Stimulated activated CD8-positive, alpha-beta memory T cell treated with anti-CD3 and anti-CD28 coated beads, Interleukin-12 subunit alpha, Interleukin-12 subunit beta, amount 100 ng/mL, for 24 hours (primary cell): ENCODE results near the gene GNG7.
"Not testable (repeated sequence)": the region's sequence is repeated elsewhere in the genome, so short reads cannot be mapped to it uniquely, and the experiment has no call there.

Source experiments
- DNase-seq: peaks from one replicate; pipeline ENCODE4 v3.0.0-alpha.2; 2020; ENCODE audit errors: extremely low read depth

Gene GNG7

GRCh38 chr19:2534423-2535013, 168.0 kb downstream of the GNG7 start:
- no peak for DNase-seq

DNA sequence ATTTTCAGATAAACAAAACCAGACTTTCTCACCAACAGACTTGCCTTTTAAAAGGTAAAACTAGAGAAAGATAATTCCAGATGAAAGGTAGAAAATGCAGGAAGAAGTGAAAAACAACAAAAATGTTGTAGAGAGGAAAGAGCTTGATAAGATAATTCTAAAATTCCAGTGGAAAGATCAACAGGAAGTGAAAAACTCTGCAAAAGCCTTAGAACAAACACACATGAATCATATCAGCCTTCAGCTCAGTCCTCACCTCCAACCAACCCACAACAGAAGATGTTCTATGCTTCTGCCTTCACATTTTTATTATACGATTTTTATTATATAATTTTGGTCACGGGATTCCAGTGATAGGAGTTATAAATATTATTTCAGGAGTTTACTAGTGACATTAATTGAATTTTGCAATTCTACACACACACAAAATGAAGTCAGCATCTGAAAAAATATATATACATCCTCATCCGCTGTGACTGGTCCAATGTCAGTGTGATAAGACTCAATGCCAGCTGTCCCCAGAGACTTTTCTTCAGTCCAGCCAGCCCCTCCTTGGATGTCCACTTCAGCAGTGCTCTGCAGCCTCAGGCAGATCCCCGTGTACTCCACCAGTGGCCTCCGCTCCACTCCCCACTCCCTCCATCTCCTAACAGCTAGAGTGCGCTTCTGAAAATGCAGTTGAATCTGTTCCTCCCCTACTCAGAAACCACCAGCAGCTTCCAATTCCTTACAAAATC, 168.6 kb downstream of the GNG7 start:
- no peak for DNase-seq

GRCh38 chr19:2533072-2533425, 169.4 kb downstream of the GNG7 start:
- DNase-seq, result no peak

- DNase-seq, result no peak
These were observed 170.0 kb downstream of the GNG7 start for GRCh38 chr19:2532252-2533071.

- DNase-seq, result not testable (repeated sequence)
These were observed 172.6 kb downstream of the GNG7 start for GRCh38 chr19:2529942-2530341.

- DNase-seq, result no peak
These were observed 173.0 kb downstream of the GNG7 start for GRCh38 chr19:2529473-2529918.

- DNase-seq, result no peak
These were observed 173.8 kb downstream of the GNG7 start for GRCh38 chr19:2528675-2529101.

DNA sequence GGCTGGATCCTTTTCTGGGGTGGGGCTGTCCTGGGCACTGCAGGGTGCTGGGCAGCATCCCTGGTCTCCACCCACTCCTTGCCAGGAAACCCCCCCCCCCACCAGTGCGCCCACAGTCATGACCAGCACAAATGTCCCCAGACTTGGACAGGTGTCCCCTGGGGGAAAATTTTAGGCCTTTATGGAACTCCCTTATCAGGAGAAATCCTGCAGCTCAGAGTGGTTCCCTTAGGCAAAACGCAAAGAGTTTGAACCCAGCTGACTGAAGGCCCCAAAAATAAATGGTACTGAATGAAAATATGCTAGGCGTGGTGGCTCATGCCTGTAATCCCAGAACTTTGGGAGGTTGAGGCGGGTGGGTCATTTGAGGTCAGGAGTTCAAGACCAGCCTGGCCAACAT, 174.8 kb downstream of the GNG7 start:
- no peak for DNase-seq

GRCh38 chr19:2527171-2527570, 175.3 kb downstream of the GNG7 start:
- no peak for DNase-seq

DNA sequence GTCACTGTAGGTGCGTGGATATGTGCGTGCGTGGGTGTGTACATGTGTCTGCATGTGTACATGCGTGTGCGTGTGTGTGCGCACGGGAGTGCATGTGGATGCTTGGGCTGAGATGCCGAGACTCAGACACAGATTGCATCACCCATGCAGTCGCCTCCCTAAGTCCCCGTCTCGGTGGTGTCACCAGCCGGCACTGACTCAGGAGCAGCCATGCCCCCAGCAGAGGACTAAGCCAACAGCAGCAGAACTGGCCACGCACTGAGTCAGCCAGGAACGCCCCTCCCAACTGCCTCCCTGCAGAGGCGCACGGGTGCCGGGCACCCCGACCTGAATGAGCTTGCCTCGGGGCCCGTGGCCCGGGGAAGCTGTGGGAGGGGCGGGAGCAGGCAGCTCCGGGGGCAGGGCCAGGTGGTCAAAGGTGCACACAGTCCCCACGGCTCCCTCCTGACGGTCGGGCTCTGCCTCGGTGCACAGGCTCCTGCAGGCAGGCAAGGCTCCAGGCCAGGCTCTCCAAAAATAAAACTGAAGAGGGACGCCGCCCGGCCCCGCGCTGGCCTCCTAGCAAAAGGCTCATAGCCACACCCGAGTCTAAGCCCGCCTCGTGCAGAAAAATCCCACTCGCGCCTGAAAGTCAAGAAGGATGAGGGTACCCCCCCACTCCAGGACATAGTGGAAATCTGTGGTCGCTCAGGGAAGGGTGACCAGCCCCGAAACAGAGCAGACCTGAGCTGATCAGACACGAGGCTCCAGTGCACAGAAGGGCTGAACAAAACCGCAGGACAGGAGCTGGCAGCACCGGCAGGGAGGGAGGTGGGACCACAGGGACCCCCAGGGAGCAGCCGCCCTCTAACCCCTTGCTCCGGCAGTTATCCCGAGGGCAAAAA, 177.4 kb downstream of the GNG7 start:
- DNase-seq, result no peak

- no peak for DNase-seq
These were observed 178.1 kb downstream of the GNG7 start for GRCh38 chr19:2524361-2524839.

GRCh38 chr19:2523630-2524311, 178.7 kb downstream of the GNG7 start:
- no peak for DNase-seq

- DNase-seq, result no peak
These were observed 183.0 kb downstream of the GNG7 start for GRCh38 chr19:2519482-2519881.

- not testable (repeated sequence) for DNase-seq
These were observed 183.6 kb downstream of the GNG7 start for GRCh38 chr19:2518856-2519255.

GRCh38 chr19:2517881-2518601, 184.5 kb downstream of the GNG7 start:
- no peak for DNase-seq

DNA sequence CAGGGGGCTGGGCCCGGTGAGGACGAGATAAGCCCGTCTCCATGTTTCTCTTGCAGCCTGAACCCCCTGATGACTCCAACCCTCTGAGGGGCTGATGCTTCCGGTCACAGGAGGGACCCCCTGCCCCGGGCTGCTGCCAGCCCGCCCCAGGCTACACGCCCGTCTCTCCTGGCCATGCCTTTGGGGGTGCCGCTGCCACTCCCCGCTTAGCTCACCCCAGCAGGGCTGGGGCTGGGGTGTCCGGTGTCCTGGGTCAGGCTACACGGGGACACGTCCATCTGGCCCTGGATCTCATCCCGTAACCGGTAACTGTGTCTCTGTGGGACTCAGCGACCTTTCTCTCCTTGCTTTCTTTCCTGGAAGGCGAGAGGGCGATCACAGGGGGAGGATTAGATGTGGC, 185.8 kb downstream of the GNG7 start:
- DNase-seq, result no peak

GRCh38 chr19:2514981-2515518, 187.4 kb downstream of the GNG7 start:
- no peak for DNase-seq

GRCh38 chr19:2512523-2513431, 189.7 kb downstream of the GNG7 start:
- DNase-seq, result no peak

GRCh38 chr19:2511991-2512390, 190.5 kb downstream of the GNG7 start:
- no peak for DNase-seq
